ENCODE measurements around the gene PTGDR2. TPM values are rescaled to one million over a fixed set of nuclear protein-coding genes. Genes with fewer than 3 reads are reported as not detected.
"Not testable (repeated sequence)": the region's sequence is repeated elsewhere in the genome, so short reads cannot be mapped to it uniquely, and the experiment has no call there.

PTGDR2 gene
- total RNA-seq, 1 donor from 2014 or later = 0.86 TPM

GRCh38 chr11:60831143-60831500 lies 24.6 kb downstream of the PTGDR2 start:
- DNase-seq (peak; percentile 88), ATAC-seq (peak; percentile 90 to 93)
- peaks cover 27% of the 10 kb centered on the region for H3K27me3 ChIP-seq (ENCODE audit: low read depth)
- no peaks in the 10 kb centered on the region for H3K4me1 ChIP-seq
- no peaks in the 10 kb centered on the region for H3K36me3 ChIP-seq
- TF ChIP-seq CTCF (IDR thresholded peaks at IDR 0.05) = peak; percentile 97
- H3K9me3 ChIP-seq = no peaks in the 10 kb centered on the region
- intact Hi-C loops (cut with DNase I) = loop anchor here (5.0 kb wide), 1 partner anchor 66 kb away; no protein-coding TSS in a partner anchor
- no peak overlapping the region for H3K4me3 ChIP-seq
- no peak overlapping the region for H3K27ac ChIP-seq

- Histone ChIP-seq H3K27ac (no peak overlapping the region), H3K36me3 (no peaks in the 10 kb centered on the region), H3K4me1 (no peaks in the 10 kb centered on the region), H3K27me3 (ENCODE audit: low read depth) (peaks cover 29% of the 10 kb centered on the region), H3K4me3 (no peak overlapping the region), H3K9me3 (no peaks in the 10 kb centered on the region)
- TF ChIP-seq CTCF (IDR thresholded peaks at IDR 0.05) = no peak
- intact Hi-C loops (cut with DNase I) = loop anchor here (5.0 kb wide), 1 partner anchor 67 kb away; no protein-coding TSS in a partner anchor
- ATAC-seq (peak in 1 of 2 donors; percentile 4), DNase-seq (no peak)
Observed at GRCh38 chr11:60830478-60831142, 25.1 kb downstream of the PTGDR2 start.

- no peak for ATAC-seq
- Histone ChIP-seq H3K4me1 (no peaks in the 10 kb centered on the region), H3K4me3 (no peak overlapping the region), H3K27ac (no peak overlapping the region), H3K36me3 (no peaks in the 10 kb centered on the region), H3K27me3 (ENCODE audit: low read depth) (peaks cover 19% of the 10 kb centered on the region), H3K9me3 (no peaks in the 10 kb centered on the region)
- intact Hi-C loops (cut with DNase I) = no loop called here
- TF ChIP-seq CTCF (IDR thresholded peaks at IDR 0.05) = no peak
- no peak for DNase-seq
Observed at GRCh38 chr11:60825790-60826189, 30.0 kb downstream of the PTGDR2 start.

GRCh38 chr11:60825118-60825517 lies 30.6 kb downstream of the PTGDR2 start:
- no peaks in the 10 kb centered on the region for H3K36me3 ChIP-seq
- ATAC-seq (no peak), DNase-seq (no peak)
- H3K9me3 ChIP-seq = no peaks in the 10 kb centered on the region
- intact Hi-C loops (cut with DNase I) = no loop called here
- TF ChIP-seq CTCF (IDR thresholded peaks at IDR 0.05) = no peak
- H3K4me1 ChIP-seq = no peaks in the 10 kb centered on the region
- H3K4me3 ChIP-seq = no peak overlapping the region
- H3K27me3 ChIP-seq (ENCODE audit: low read depth) = peaks cover 24% of the 10 kb centered on the region
- no peak overlapping the region for H3K27ac ChIP-seq

GRCh38 chr11:60823745-60824306 lies 31.9 kb downstream of the PTGDR2 start:
- ATAC-seq = peak in 1 of 2 donors; percentile 57
- H3K4me3 ChIP-seq; H3K36me3 ChIP-seq; intact Hi-C loops (cut with DNase I); DNase-seq; H3K9me3 ChIP-seq; H3K4me1 ChIP-seq; H3K27ac ChIP-seq: not testable (repeated sequence)
- H3K27me3 ChIP-seq (ENCODE audit: low read depth) = peaks cover 28% of the 10 kb centered on the region

- H3K4me1 ChIP-seq = no peaks in the 10 kb centered on the region
- no peak for TF ChIP-seq CTCF (IDR thresholded peaks at IDR 0.05)
- peaks cover 3% of the 10 kb centered on the region for H3K9me3 ChIP-seq
- DNase-seq = no peak
- no peak overlapping the region for H3K27ac ChIP-seq
- peaks cover 17% of the 10 kb centered on the region for H3K27me3 ChIP-seq (ENCODE audit: low read depth)
- intact Hi-C loops (cut with DNase I) = no loop called here
- no peak for ATAC-seq
- no peak overlapping the region for H3K4me3 ChIP-seq
- H3K36me3 ChIP-seq = no peaks in the 10 kb centered on the region
Observed at GRCh38 chr11:60821827-60822599, 33.7 kb downstream of the PTGDR2 start.
